GM23338 (cell line): ENCODE data around the gene LMNTD2. TPM values are rescaled to one million over a fixed set of nuclear protein-coding genes. Genes with fewer than 3 reads are reported as not detected.

Experiments used
- ATAC-seq: fragments of 200-7000 bp; cut with Tn5 transposase; 3 replicates; pipeline ENCODE4 v1.9.1; 2020
- DNase-seq: peaks from one replicate; pipeline ENCODE4 v3.0.0-alpha.2; 2015; ENCODE audit warnings: low spot score
- H2AFZ ChIP-seq: fragments of 200-600 bp; sonication (generic); 2 replicates; pipeline ENCODE4 v1.8.0; 2016; ENCODE audit warnings: antibody characterized with exemption, mild to moderate bottlenecking, moderate library complexity
- H3F3A ChIP-seq: fragments of 200-600 bp; sonication (generic); replicated peaks from 2 replicates; pipeline ENCODE4 v1.8.0; 2017; ENCODE audit warnings: antibody characterized with exemption, mixed run types, low read depth
- H3K27ac ChIP-seq: fragments of 200-600 bp; sonication (generic); 2 replicates; pipeline ENCODE4 v1.6.1; 2016; ENCODE audit warnings: low read depth
- H3K27me3 ChIP-seq: fragments of 200-600 bp; sonication (generic); 2 replicates; pipeline ENCODE4 v1.8.0; 2016; ENCODE audit warnings: mild to moderate bottlenecking, mixed run types, moderate library complexity; ENCODE audit not compliant: insufficient read depth
- H3K36me3 ChIP-seq: fragments of 200-600 bp; sonication (generic); 2 replicates; pipeline ENCODE4 v1.8.0; 2016; ENCODE audit warnings: mild to moderate bottlenecking; ENCODE audit not compliant: insufficient read depth
- H3K4me1 ChIP-seq: fragments of 200-600 bp; sonication (generic); 2 replicates; pipeline ENCODE4 v1.8.0; 2016; ENCODE audit warnings: mild to moderate bottlenecking, moderate library complexity; ENCODE audit not compliant: insufficient read depth
- H3K4me2 ChIP-seq: fragments of 200-600 bp; sonication (generic); 2 replicates; pipeline ENCODE4 v1.7.1; 2017; ENCODE audit warnings: mixed run types
- H3K4me3 ChIP-seq: fragments of 200-600 bp; sonication (generic); 2 replicates; pipeline ENCODE4 v1.6.1; 2016; ENCODE audit warnings: mixed run types
- H3K79me2 ChIP-seq: fragments of 200-600 bp; sonication (generic); replicated peaks from 2 replicates; pipeline ENCODE4 v1.8.0; 2017; ENCODE audit warnings: mild to moderate bottlenecking; ENCODE audit not compliant: insufficient read depth
- H3K9me2 ChIP-seq: fragments of 200-600 bp; sonication (generic); 2 replicates; pipeline ENCODE4 v1.8.0; 2017; ENCODE audit not compliant: insufficient read depth
- H4K20me1 ChIP-seq: fragments of 200-600 bp; sonication (generic); replicated peaks from 2 replicates; pipeline ENCODE4 v1.8.0; 2017; ENCODE audit warnings: mild to moderate bottlenecking; ENCODE audit not compliant: insufficient read depth
- H3K27ac Mint-ChIP-seq: 2 replicates; pipeline ENCODE4 v1.8.0; 2020; ENCODE audit warnings: inconsistent platforms, mild to moderate bottlenecking, moderate library complexity, mixed read lengths
- H3K27me3 Mint-ChIP-seq: 3 replicates; pipeline ENCODE4 v1.8.0; 2022; ENCODE audit warnings: low read depth, mild to moderate bottlenecking, moderate library complexity, mixed read lengths, inconsistent platforms; ENCODE audit not compliant: insufficient read depth, poor library complexity
- H3K36me3 Mint-ChIP-seq: 3 replicates; pipeline ENCODE4 v1.8.0; 2021; ENCODE audit warnings: low read depth, mild to moderate bottlenecking, inconsistent platforms, moderate library complexity, mixed read lengths
- H3K4me1 Mint-ChIP-seq: 3 replicates; pipeline ENCODE4 v1.8.0; 2020; ENCODE audit warnings: mild to moderate bottlenecking, inconsistent platforms, mixed read lengths
- H3K4me3 Mint-ChIP-seq: 3 replicates; pipeline ENCODE4 v1.8.0; 2021; ENCODE audit warnings: moderate library complexity, mild to moderate bottlenecking, inconsistent platforms, mixed read lengths
- H3K9me3 Mint-ChIP-seq: 3 replicates; pipeline ENCODE4 v1.8.0; 2020; ENCODE audit warnings: moderate library complexity, mild to moderate bottlenecking, inconsistent platforms, mixed read lengths
- CREB1 ChIP-seq: fragments of 250-450 bp; sonication (Bioruptor Pico); IDR thresholded peaks from 2 replicates; pipeline ENCODE4 v1.5.0; 2020; ENCODE audit warnings: low read depth, mild to moderate bottlenecking, moderate library complexity
- ETS1 ChIP-seq: IDR thresholded peaks from 2 replicates; pipeline ENCODE4 v1.6.1; 2016; ENCODE audit warnings: antibody characterized with exemption
- EZH2 ChIP-seq: fragments of 200-600 bp; sonication (generic); IDR thresholded peaks from one replicate; pipeline ENCODE4 v1.8.0; 2017; ENCODE audit warnings: antibody characterized with exemption, mild to moderate bottlenecking, low read depth; ENCODE audit not compliant: unreplicated experiment
- EZH2phosphoT487 ChIP-seq: fragments of 200-600 bp; sonication (generic); IDR thresholded peaks from one replicate; pipeline ENCODE4 v1.8.1; 2018; ENCODE audit warnings: antibody characterized with exemption; ENCODE audit not compliant: unreplicated experiment
- JUNB ChIP-seq: IDR thresholded peaks from one replicate; pipeline ENCODE4 v1.6.1; 2016; ENCODE audit warnings: antibody characterized with exemption; ENCODE audit not compliant: unreplicated experiment
- NANOG ChIP-seq: IDR thresholded peaks from 2 replicates; pipeline ENCODE4 v1.6.1; 2016; ENCODE audit warnings: antibody characterized with exemption, borderline replicate concordance
- POLR2AphosphoS5 ChIP-seq: IDR thresholded peaks from 2 replicates; pipeline ENCODE4 v1.6.1; 2016; ENCODE audit warnings: antibody characterized with exemption, low read depth
- REST ChIP-seq: IDR thresholded peaks from one replicate; pipeline ENCODE4 v1.6.1; 2018; ENCODE audit warnings: antibody characterized with exemption; ENCODE audit not compliant: unreplicated experiment
- STAT1 ChIP-seq: IDR thresholded peaks from one replicate; pipeline ENCODE4 v1.6.1; 2016; ENCODE audit warnings: antibody characterized with exemption; ENCODE audit not compliant: unreplicated experiment
- ZNF114 ChIP-seq: fragments of 250-450 bp; sonication (Bioruptor Pico); IDR thresholded peaks from 2 replicates; pipeline ENCODE4 v1.5.0; 2020; ENCODE audit warnings: mild to moderate bottlenecking, moderate library complexity
- ZNF331 ChIP-seq: fragments of 250-450 bp; sonication (Bioruptor Pico); IDR thresholded peaks from 2 replicates; pipeline ENCODE4 v1.5.0; 2020; ENCODE audit warnings: low read depth, mild to moderate bottlenecking, moderate library complexity
- polyA plus RNA-seq: library from polyadenylated mRNA; unstranded; fragments of >200 nt; fragmentation: Nextera tagmentation; extraction: Ambion mirVana; gene quantifications from 2 replicates; pipeline ENCODE4 v1.2.1, GENCODE V29; 2016
- total RNA-seq: library from RNA; depleted of rRNA; stranded (reverse); fragments of >200 nt; shearing (Covaris generic); gene quantifications from 2 replicates; pipeline ENCODE4 v1.2.3, GENCODE V29; 2014
- TF ChIP-seq, protein P1 (sequence below): fragments of 250-450 bp; sonication (Bioruptor Pico); IDR thresholded peaks from 2 replicates; pipeline ENCODE4 v1.5.0; 2020; ENCODE audit warnings: mild to moderate bottlenecking, moderate library complexity
- TF ChIP-seq, protein P2 (sequence below), 2 experiments: fragments of 200-600 bp in 1 of 2; sonication (generic) in 1 of 2; conservative IDR thresholded peaks; 2 replicates each; pipeline versions ENCODE4 v1.5.1 to v1.6.1; 2016 to 2017; ENCODE audit warnings: antibody characterized with exemption in 2 of 2, low read depth in 2 of 2, mild to moderate bottlenecking in 2 of 2, moderate library complexity in 1 of 2

The LMNTD2 gene
- total and polyA plus RNA-seq, 2 experiments from 2014 or later = 1.3 to 2.1 TPM

GRCh38 chr11:562046-562645, 1.6 kb upstream of the LMNTD2 start:
- no peak overlapping the region for H3K27ac ChIP-seq
- H3K4me3 Mint-ChIP-seq = peak overlapping the region; percentile 86
- H3K4me1 ChIP-seq = peaks cover 13% of the 10 kb centered on the region
- peaks cover 22% of the 10 kb centered on the region for H3K27me3 Mint-ChIP-seq
- peak overlapping the region; percentile 88 for H3K4me3 ChIP-seq
- 0 out of 2 replicates have a peak, but pooled peaks cover 7% of the 10 kb centered on the region for H3K79me2 ChIP-seq
- TF ChIP-seq, protein P1, sequence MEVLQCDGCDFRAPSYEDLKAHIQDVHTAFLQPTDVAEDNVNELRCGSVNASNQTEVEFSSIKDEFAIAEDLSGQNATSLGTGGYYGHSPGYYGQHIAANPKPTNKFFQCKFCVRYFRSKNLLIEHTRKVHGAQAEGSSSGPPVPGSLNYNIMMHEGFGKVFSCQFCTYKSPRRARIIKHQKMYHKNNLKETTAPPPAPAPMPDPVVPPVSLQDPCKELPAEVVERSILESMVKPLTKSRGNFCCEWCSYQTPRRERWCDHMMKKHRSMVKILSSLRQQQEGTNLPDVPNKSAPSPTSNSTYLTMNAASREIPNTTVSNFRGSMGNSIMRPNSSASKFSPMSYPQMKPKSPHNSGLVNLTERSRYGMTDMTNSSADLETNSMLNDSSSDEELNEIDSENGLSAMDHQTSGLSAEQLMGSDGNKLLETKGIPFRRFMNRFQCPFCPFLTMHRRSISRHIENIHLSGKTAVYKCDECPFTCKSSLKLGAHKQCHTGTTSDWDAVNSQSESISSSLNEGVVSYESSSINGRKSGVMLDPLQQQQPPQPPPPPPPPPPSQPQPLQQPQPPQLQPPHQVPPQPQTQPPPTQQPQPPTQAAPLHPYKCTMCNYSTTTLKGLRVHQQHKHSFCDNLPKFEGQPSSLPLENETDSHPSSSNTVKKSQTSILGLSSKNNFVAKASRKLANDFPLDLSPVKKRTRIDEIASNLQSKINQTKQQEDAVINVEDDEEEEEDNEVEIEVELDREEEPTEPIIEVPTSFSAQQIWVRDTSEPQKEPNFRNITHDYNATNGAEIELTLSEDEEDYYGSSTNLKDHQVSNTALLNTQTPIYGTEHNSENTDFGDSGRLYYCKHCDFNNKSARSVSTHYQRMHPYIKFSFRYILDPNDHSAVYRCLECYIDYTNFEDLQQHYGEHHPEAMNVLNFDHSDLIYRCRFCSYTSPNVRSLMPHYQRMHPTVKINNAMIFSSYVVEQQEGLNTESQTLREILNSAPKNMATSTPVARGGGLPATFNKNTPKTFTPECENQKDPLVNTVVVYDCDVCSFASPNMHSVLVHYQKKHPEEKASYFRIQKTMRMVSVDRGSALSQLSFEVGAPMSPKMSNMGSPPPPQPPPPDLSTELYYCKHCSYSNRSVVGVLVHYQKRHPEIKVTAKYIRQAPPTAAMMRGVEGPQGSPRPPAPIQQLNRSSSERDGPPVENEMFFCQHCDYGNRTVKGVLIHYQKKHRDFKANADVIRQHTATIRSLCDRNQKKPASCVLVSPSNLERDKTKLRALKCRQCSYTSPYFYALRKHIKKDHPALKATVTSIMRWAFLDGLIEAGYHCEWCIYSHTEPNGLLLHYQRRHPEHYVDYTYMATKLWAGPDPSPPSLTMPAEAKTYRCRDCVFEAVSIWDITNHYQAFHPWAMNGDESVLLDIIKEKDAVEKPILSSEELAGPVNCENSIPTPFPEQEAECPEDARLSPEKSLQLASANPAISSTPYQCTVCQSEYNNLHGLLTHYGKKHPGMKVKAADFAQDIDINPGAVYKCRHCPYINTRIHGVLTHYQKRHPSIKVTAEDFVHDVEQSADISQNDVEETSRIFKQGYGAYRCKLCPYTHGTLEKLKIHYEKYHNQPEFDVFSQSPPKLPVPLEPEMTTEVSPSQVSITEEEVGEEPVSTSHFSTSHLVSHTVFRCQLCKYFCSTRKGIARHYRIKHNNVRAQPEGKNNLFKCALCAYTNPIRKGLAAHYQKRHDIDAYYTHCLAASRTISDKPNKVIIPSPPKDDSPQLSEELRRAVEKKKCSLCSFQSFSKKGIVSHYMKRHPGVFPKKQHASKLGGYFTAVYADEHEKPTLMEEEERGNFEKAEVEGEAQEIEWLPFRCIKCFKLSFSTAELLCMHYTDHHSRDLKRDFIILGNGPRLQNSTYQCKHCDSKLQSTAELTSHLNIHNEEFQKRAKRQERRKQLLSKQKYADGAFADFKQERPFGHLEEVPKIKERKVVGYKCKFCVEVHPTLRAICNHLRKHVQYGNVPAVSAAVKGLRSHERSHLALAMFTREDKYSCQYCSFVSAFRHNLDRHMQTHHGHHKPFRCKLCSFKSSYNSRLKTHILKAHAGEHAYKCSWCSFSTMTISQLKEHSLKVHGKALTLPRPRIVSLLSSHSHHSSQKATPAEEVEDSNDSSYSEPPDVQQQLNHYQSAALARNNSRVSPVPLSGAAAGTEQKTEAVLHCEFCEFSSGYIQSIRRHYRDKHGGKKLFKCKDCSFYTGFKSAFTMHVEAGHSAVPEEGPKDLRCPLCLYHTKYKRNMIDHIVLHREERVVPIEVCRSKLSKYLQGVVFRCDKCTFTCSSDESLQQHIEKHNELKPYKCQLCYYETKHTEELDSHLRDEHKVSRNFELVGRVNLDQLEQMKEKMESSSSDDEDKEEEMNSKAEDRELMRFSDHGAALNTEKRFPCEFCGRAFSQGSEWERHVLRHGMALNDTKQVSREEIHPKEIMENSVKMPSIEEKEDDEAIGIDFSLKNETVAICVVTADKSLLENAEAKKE (CRISPR knock-in tag) = no peak
- no peak for TF ChIP-seq ZNF331 (CRISPR knock-in tag)
- no peak for TF ChIP-seq STAT1
- no peak for TF ChIP-seq CREB1 (CRISPR knock-in tag)
- no peak for TF ChIP-seq EZH2
- TF ChIP-seq, protein P2, sequence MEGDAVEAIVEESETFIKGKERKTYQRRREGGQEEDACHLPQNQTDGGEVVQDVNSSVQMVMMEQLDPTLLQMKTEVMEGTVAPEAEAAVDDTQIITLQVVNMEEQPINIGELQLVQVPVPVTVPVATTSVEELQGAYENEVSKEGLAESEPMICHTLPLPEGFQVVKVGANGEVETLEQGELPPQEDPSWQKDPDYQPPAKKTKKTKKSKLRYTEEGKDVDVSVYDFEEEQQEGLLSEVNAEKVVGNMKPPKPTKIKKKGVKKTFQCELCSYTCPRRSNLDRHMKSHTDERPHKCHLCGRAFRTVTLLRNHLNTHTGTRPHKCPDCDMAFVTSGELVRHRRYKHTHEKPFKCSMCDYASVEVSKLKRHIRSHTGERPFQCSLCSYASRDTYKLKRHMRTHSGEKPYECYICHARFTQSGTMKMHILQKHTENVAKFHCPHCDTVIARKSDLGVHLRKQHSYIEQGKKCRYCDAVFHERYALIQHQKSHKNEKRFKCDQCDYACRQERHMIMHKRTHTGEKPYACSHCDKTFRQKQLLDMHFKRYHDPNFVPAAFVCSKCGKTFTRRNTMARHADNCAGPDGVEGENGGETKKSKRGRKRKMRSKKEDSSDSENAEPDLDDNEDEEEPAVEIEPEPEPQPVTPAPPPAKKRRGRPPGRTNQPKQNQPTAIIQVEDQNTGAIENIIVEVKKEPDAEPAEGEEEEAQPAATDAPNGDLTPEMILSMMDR (conservative IDR thresholded peaks at IDR 0.05; ENCODE audit: low read depth in 2 of 2) = no peak
- no peak for TF ChIP-seq NANOG
- no peak for TF ChIP-seq ETS1
- TF ChIP-seq REST = no peak
- TF ChIP-seq JUNB = no peak
- no peak for TF ChIP-seq EZH2phosphoT487
- no peak for TF ChIP-seq POLR2AphosphoS5
- TF ChIP-seq ZNF114 (CRISPR knock-in tag) = no peak
- peaks cover 8% of the 10 kb centered on the region; the same call in 1 of the 2 replicates for H3F3A ChIP-seq
- peaks cover 11% of the 10 kb centered on the region for H3K27me3 ChIP-seq
- ATAC-seq (no peak), DNase-seq (no peak)
- peaks cover 12% of the 10 kb centered on the region for H4K20me1 ChIP-seq
- H3K27ac Mint-ChIP-seq = no peak overlapping the region
- no peaks in the 10 kb centered on the region for H3K9me2 ChIP-seq
- H3K36me3 Mint-ChIP-seq = no peaks in the 10 kb centered on the region; the same call in 2 of the 3 replicates
- H3K9me3 Mint-ChIP-seq = peaks cover 2% of the 10 kb centered on the region; the same call in 1 of the 3 replicates
- H3K4me1 Mint-ChIP-seq = peaks cover 11% of the 10 kb centered on the region
- peak overlapping the region; percentile 87 for H3K4me2 ChIP-seq
- H3K36me3 ChIP-seq = no peaks in the 10 kb centered on the region
- no peak overlapping the region for H2AFZ ChIP-seq
